Endothelial cell (in vitro differentiated cells): Measurements from ENCODE around the gene POU2F2. TPM values are rescaled to one million over a fixed set of nuclear protein-coding genes. Genes with fewer than 3 reads are reported as not detected.

Experiments
- DNase-seq: peaks from one replicate; pipeline ENCODE4 v3.0.0; 2021; ENCODE audit warnings: low spot score
- H3K27ac Mint-ChIP-seq: one replicate; pipeline ENCODE4 v1.8.0; 2021; ENCODE audit warnings: mixed read lengths, inconsistent platforms; ENCODE audit not compliant: unreplicated experiment
- H3K27me3 Mint-ChIP-seq: one replicate; pipeline ENCODE4 v1.8.0; 2021; ENCODE audit warnings: mild to moderate bottlenecking, moderate library complexity, mixed read lengths, inconsistent platforms; ENCODE audit not compliant: unreplicated experiment
- H3K36me3 Mint-ChIP-seq: one replicate; pipeline ENCODE4 v1.8.0; 2021; ENCODE audit warnings: mild to moderate bottlenecking, low read depth, mixed read lengths, inconsistent platforms; ENCODE audit not compliant: unreplicated experiment
- H3K4me1 Mint-ChIP-seq: one replicate; pipeline ENCODE4 v1.8.0; 2021; ENCODE audit warnings: mild to moderate bottlenecking, mixed read lengths, inconsistent platforms; ENCODE audit not compliant: unreplicated experiment
- H3K4me3 Mint-ChIP-seq: one replicate; pipeline ENCODE4 v1.8.0; 2021; ENCODE audit warnings: mild to moderate bottlenecking, mixed read lengths, inconsistent platforms; ENCODE audit not compliant: unreplicated experiment
- H3K9me3 Mint-ChIP-seq: one replicate; pipeline ENCODE4 v1.8.0; 2021; ENCODE audit warnings: mixed read lengths, inconsistent platforms; ENCODE audit not compliant: unreplicated experiment
- total RNA-seq: library from RNA; stranded (reverse); fragmentation: NEBNext Ultra II Directional; extraction: Animal tissue kit (Norgen Biotek cat#: 25700); gene quantifications from one replicate; pipeline ENCODE4 v1.2.1, GENCODE V29; 2021; ENCODE audit not compliant: unreplicated experiment
- TF ChIP-seq, protein P1 (sequence below): fragments of 200-600 bp; sonication (generic); IDR thresholded peaks from one replicate; pipeline ENCODE4 v1.5.0; 2021; ENCODE audit warnings: antibody characterized with exemption; ENCODE audit not compliant: unreplicated experiment

The POU2F2 gene
- total RNA-seq, 1 donor from 2014 or later, result 5.7 TPM

DNA sequence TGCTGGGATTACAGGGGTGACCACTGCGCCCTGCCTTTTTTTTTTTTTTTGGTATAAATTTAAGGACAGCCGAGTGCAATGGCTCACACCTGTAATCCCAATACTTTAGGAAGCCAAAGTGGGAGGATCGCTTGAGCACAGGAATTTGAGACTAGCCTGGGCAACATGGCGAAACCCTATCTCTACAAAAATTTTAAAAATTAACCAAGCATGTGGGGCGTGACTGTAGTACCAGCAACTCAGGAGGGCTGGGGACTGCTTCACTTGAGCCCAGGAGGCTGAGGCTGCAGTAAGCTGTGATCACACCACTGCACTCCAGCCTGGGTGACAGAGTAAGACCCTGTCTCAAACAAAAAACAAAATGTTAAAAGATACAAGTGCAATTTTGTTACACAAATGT, 34.8 kb downstream of the POU2F2 start:
- TF ChIP-seq, protein P1, sequence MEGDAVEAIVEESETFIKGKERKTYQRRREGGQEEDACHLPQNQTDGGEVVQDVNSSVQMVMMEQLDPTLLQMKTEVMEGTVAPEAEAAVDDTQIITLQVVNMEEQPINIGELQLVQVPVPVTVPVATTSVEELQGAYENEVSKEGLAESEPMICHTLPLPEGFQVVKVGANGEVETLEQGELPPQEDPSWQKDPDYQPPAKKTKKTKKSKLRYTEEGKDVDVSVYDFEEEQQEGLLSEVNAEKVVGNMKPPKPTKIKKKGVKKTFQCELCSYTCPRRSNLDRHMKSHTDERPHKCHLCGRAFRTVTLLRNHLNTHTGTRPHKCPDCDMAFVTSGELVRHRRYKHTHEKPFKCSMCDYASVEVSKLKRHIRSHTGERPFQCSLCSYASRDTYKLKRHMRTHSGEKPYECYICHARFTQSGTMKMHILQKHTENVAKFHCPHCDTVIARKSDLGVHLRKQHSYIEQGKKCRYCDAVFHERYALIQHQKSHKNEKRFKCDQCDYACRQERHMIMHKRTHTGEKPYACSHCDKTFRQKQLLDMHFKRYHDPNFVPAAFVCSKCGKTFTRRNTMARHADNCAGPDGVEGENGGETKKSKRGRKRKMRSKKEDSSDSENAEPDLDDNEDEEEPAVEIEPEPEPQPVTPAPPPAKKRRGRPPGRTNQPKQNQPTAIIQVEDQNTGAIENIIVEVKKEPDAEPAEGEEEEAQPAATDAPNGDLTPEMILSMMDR, result no peak
- Mint-ChIP-seq H3K27me3 (peaks cover 9% of the 10 kb centered on the region), H3K36me3 (no peaks in the 10 kb centered on the region)

DNA sequence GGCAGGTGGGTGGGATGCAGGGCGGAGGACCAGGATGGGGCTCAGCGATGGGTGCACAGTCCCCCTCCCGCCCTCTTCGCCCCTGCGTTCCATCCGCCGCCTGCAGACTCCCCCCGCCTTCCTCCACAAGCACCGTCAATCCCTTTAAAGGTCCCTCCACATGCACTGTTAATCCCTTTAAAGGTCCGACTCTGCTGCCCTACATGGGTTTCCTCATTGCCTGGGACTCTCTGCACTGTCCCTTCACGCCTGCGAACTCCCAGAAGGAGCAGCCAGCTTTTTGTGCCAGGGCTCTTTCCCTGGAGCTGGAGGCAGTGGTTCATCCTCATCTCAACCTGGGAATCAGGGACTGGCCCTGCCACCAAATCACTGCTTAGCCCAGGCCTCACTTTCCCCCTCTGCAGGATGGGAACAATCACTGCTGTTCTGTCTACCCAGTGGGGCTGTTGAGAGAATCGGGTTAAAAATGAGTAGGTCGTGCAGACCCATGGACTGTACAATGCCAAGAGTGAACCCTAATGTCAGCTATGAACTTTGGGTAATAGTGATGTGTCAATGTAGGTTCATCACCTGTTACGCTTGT, 35.9 kb downstream of the POU2F2 start:
- H3K36me3 Mint-ChIP-seq, result no peaks in the 10 kb centered on the region
- peaks cover 6% of the 10 kb centered on the region for H3K27me3 Mint-ChIP-seq
- H3K4me3 Mint-ChIP-seq, result no peak overlapping the region

More for the DNA sequence above, 34.8 kb downstream of the POU2F2 start:
- no peaks in the 10 kb centered on the region for H3K9me3 Mint-ChIP-seq
- peaks cover 5% of the 10 kb centered on the region for H3K4me1 Mint-ChIP-seq
- H3K4me3 Mint-ChIP-seq, result no peak overlapping the region
- H3K27ac Mint-ChIP-seq, result no peak overlapping the region
- DNase-seq, result no peak

DNA sequence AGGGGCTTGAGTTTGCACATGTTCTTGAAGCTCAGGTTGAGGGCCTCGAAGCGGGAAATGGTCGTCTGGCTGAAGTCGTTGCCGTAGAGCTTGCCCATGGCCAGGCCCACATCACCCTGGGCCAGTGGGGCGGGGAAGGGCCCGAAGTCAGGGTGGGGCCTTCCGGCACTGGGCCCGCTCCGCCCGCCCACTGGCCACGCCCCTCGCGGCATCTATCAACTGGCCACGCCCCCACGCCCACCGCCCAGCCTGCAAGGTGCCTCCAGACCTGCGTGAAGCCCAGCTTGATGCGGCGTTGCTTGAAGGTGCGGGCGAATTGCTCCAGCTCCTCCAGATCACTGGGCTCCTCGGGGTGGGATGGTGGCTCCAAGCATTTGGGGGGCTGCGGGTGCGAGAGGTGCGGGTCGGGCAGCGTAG, 36.4 kb downstream of the POU2F2 start:
- H3K27me3 Mint-ChIP-seq, result peaks cover 6% of the 10 kb centered on the region
- peaks cover 5% of the 10 kb centered on the region for H3K4me1 Mint-ChIP-seq
- no peak overlapping the region for H3K27ac Mint-ChIP-seq
- H3K9me3 Mint-ChIP-seq, result no peaks in the 10 kb centered on the region
- no peaks in the 10 kb centered on the region for H3K36me3 Mint-ChIP-seq
- TF ChIP-seq, protein P1, result no peak
- H3K4me3 Mint-ChIP-seq, result no peak overlapping the region
- DNase-seq, result peak; percentile 31

More for the DNA sequence above, 35.9 kb downstream of the POU2F2 start:
- H3K27ac Mint-ChIP-seq, result no peak overlapping the region
- peaks cover 5% of the 10 kb centered on the region for H3K4me1 Mint-ChIP-seq
- no peaks in the 10 kb centered on the region for H3K9me3 Mint-ChIP-seq
- TF ChIP-seq, protein P1, result no peak
- no peak for DNase-seq

DNA sequence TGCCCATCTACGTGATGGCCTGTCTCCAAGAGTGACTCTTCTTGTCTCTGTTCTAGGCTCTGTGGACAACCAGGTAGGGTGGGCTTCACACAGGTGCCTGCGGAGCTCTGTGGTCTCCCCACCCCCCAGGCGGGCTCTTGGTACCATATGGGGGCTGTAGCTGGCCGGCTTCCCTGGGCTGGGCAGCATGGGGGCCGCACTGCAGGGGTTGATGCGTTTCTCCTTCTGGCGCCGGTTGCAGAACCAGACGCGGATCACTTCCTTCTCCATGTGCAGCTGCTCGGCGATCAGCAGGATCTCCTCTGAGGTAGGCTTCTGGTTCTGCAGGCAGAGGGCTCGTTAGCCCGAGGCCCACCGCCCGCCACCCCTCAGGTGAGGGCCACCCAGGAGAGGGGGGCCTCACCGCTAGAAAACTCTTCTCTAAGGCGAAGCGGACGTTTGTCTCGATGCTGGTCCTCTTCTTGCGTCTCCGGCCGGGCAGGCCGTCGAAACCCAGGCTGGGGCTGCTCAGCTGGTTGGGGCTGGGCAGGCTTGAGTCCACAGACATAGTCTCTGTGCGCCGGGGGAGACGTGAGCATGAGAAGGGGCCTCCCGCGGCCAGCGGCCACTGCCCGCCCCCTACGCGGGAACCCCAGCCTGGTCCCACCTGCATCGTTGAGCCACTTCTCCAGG, 37.0 kb downstream of the POU2F2 start:
- no peaks in the 10 kb centered on the region for H3K9me3 Mint-ChIP-seq
- H3K27ac Mint-ChIP-seq, result no peak overlapping the region
- TF ChIP-seq, protein P1, result no peak
- H3K4me3 Mint-ChIP-seq, result no peak overlapping the region
- H3K27me3 Mint-ChIP-seq, result peaks cover 6% of the 10 kb centered on the region
- H3K4me1 Mint-ChIP-seq, result peaks cover 5% of the 10 kb centered on the region
- DNase-seq, result no peak
- H3K36me3 Mint-ChIP-seq, result no peaks in the 10 kb centered on the region

DNA sequence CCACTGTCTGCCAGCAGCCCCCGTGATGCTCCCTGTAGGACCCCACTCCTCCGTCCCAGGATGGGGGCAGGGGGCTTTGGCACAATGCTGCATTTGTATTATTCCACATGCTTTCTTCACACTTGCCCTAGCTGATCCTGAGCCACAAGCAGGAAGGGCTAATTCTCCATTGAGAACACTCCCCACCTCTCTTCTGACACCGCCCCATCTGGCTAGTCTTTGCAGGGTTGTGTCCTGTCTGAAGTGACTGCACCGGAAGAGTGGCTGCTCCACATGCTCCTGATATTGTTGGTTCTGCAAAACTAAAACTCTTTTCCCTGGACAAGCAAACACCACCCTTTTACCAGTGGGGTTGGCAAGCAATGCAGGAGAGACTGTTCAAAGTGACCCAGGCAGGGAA, 38.3 kb downstream of the POU2F2 start:
- H3K27ac Mint-ChIP-seq, result peak overlapping the region; percentile 16
- no peak for DNase-seq
- peaks cover 6% of the 10 kb centered on the region for H3K27me3 Mint-ChIP-seq
- no peaks in the 10 kb centered on the region for H3K9me3 Mint-ChIP-seq
- no peaks in the 10 kb centered on the region for H3K36me3 Mint-ChIP-seq
- H3K4me1 Mint-ChIP-seq, result peaks cover 3% of the 10 kb centered on the region
- no peak overlapping the region for H3K4me3 Mint-ChIP-seq
- TF ChIP-seq, protein P1, result no peak
